ENCODE data around the gene POLR2H.

- TF ChIP-seq, protein P1, sequence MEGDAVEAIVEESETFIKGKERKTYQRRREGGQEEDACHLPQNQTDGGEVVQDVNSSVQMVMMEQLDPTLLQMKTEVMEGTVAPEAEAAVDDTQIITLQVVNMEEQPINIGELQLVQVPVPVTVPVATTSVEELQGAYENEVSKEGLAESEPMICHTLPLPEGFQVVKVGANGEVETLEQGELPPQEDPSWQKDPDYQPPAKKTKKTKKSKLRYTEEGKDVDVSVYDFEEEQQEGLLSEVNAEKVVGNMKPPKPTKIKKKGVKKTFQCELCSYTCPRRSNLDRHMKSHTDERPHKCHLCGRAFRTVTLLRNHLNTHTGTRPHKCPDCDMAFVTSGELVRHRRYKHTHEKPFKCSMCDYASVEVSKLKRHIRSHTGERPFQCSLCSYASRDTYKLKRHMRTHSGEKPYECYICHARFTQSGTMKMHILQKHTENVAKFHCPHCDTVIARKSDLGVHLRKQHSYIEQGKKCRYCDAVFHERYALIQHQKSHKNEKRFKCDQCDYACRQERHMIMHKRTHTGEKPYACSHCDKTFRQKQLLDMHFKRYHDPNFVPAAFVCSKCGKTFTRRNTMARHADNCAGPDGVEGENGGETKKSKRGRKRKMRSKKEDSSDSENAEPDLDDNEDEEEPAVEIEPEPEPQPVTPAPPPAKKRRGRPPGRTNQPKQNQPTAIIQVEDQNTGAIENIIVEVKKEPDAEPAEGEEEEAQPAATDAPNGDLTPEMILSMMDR (conservative IDR thresholded peaks at IDR 0.05 in 1 of 2, IDR thresholded peaks at IDR 0.05 in 1 of 2; ENCODE audit: extremely low read depth in 1 of 2, insufficient read depth in 1 of 2, low read depth in 1 of 2, low read length in 2 of 2) = no peak
- TF ChIP-seq EZH2 (IDR thresholded peaks at IDR 0.05; ENCODE audit: borderline replicate concordance, low read length) = no peak
Observed at GRCh38 chr3:184415203-184415490, 53.6 kb downstream of the POLR2H start.
